Epidermal melanocyte (primary cell): Measurements from ENCODE around the gene MYZAP.

Experiments
- DNase-seq: peaks from one replicate; pipeline ENCODE4 v3.0.0; 2011; ENCODE audit warnings: low spot score; ENCODE audit not compliant: insufficient read length

MYZAP gene

DNA sequence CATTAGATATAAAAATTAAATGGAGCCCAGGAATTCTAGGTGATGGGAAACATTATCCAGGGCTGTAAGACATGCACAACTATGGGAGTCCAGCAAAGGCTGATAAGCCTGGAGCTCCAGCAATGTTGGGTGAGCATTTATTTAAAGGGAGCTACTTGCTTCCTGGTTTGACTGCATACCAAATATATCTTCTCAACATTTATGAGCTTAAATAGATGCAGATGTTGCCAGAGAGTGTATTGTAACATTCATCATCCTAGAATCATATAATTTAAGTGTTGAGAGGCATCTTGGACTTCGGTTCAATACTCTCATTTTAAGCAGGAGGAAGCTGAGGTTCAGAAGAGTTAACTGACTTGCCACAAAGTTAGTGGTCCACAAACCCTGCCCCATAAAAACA lies 102.6 kb downstream of the MYZAP start:
- no peak for DNase-seq

DNA sequence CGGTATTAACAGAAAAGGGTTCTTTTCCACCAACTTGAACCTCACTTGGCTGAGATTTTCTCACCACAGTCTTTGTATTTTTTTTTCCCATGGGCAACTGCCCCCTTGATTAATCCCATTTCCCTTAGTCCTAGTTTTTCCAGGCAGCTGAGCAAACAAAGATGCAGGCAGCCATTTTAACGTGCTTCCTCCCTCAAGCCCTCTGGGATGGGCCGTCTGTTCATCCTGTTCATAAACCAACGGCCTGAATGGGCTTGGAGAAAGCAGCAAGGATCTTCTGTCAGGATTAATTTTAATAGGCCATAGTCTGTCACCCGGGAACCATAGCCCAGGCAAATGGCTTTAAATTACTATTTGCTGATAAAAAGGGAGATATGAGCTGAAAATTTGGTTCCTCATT lies 104.4 kb downstream of the MYZAP start:
- no peak for DNase-seq

DNA sequence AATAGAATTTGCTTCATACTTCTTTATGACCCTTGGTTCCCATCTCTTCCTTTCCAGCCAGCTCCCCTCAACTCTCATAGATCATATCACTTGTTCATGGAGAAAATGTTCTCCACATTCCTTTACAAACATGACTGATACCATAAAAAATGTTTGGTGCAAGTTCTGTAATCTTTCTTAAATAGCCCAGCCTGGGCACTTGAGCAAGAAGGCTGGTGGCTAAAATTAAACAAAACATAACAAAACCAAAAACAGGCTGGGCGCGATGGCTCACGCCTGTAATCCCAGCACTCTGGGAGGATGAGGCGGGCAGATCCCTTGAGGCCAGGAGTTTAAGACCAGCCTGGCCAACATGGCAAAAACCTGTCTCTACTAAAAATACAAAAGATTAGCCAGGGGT lies 105.9 kb downstream of the MYZAP start:
- DNase-seq, result no peak

DNA sequence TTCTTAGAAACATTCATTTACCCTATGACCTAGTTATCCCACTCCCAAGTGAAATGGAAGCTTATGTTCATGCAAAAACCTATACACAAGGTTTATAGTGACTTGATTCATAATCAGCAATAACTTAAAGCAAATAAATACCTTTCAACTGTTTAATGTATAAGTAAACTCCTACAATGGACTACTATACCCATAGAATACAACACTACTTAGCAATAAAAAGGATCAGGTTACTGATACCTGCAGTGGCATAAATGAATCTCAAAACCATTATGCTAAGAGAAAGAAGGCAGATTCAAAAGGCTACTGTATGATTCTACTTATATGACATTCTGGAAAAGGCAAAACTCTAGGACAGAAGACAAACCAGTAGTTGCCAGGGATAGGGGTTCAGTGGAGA lies 106.5 kb downstream of the MYZAP start:
- DNase-seq, result no peak

DNA sequence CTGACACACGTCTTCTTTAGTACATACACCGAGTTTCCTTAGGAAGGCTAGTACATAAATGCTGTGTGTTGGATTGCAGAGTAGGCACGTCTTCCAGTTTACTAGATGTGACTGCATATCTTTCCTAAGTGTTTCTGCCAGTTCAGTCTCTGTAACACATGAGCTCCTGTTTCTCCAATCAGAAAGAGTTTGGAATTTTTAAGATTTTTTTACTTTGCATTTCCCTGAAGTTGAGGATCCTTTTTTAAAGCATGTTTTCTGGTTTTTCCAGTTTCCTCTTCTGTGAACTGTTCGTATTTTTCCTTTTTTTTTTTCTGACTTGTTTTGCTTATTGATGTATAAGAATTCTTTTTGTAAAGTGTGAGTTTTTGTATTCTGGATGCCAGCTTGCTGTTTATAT lies 107.3 kb downstream of the MYZAP start:
- no peak for DNase-seq

DNA sequence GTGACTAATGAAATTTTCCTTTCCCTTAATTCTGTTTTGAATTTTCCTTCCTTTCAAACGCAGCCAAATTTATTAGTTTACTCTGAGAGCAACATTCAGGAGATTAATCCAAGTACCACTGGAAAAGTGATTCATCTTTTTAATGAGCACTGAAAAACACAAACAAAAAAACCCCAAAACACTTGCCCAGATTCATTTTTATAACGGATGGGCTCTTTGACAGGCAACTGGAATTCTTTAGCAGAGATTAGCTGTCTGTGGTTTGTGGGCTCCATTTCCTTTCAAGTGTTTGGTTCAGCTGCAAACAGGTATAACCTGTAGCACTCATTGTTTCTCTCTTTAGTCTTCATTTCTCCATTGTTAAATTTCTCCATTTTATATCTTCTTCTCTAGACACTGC lies 111.7 kb downstream of the MYZAP start:
- no peak for DNase-seq

DNA sequence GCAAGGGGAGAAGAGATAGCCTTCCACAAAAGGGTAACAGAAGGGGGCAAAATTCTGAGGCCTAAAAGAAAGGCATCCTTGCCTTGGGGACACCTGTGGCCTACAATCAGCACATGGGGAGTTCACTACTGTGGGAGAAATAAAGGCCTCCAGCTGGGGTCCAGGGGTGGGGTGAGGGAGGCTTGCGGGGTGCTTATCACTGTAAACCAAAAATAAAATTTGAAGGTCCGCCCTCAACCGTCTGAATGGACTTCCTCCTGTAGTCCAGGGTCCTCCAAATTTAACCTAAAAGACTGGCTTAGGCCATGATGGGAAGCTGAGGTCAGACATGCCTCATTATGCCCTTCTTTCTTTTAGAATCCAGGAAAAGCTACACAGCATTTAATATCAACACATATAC lies 112.7 kb downstream of the MYZAP start:
- no peak for DNase-seq

DNA sequence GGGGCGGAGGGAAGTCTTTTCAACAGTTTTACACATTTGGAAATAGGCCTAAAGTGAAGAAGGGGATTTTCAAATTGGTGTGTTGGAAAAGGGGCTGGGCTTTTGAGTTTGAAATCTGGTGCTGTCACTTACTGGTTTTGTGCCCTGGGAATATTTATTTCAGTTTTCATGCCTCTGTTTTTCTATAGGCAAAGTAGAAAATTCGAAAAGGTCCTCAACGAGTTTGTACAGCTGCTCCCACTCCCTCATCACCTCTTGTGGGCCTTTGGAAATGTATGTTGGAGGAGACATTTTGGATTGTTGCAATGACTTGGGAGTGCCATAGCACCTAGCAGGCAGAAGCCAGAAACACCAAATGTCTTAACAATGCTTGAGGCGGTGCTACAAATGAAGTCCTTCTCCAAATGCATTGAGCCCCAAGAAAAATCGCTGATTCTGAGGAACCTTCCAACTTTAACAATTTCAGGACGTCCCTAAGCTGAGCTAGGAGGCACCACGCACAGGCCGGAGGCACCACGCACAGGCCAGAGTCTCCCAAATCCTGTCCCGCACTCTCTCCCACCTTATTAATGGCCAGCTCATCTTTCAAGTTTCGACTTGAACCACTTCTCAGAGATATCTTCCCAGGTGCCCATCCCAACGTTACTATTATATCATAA lies 114.2 kb downstream of the MYZAP start:
- no peak for DNase-seq

DNA sequence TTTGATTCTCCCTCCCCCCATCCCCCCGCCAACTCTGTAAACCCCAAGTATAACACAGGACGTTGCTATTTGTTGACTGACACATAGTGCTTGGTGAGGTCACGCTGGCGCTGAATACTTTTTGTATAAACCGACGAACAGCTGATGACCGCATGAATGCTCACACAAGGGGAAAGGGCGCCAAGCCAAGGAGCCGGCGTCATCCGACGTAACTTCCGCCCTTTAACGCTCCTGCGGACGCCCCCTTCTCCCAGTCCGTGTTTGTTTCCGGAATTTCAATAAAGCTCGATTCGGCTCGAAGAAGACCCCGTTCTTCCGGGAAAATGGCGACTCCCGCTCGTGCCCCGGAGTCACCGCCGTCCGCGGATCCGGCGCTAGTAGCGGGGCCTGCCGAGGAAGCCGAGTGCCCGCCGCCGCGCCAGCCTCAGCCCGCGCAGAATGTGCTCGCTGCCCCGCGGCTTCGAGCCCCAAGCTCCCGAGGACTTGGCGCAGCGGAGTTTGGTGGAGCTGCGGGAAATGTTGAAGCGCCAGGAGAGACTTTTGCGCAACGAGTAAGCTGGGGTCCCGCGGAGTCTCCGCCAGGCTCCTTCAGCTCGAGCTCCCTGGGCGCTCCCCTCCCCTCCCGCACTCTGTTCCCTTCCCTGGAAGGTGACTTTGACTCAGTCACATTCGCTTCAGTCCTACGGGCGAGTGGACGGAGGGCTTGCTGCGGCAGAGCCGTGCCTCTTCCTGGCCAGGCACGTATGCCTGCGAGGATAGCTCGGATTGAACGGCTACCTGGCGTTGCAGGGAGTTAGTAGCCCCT lies 114.9 kb downstream of the MYZAP start, which contains the start of gene POLR2M:
Gene POLR2M, plus strand, starts transcription at position 310 of the 805 bp plus-strand sequence. Its CDS starts 129 bp downstream, at position 439.
- peak; percentile 67 for DNase-seq

DNA sequence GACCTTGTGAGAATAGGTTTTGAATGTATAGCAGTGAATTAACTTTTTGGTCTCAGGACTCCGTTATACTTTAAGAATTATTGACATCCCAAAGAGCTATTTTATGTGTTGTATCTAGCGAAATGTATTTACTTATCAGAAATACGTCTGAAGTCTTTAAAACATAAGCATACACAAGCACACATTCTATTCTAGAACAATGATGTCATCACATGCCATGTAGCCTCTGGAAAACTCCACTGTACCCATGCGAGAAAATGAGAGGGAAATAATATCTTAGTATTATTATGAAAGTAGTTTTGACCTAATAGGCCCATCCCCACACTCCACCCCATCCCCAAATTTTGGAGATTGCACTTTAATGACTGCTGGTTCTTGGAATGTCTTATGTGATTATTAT lies 116.3 kb downstream of the MYZAP start:
- no peak for DNase-seq

DNA sequence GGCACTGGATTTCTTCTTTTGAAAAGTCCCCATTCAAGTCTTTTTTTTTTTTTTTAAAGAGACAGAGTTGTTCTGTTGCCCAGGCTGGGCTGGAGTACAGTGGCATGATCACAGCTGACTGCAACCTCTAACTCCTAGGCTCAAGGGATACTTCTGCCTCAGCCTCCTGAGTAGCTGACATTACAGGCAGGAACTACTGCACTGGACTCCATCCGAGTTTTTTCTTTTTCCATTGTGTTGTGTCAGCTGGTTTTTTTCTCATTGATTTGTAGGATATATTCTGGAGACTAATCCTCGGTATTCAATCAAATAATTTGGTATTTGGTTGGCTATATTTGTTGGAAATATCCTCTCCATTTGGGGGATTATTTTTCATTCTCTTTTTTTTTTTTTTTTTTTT lies 126.6 kb downstream of the MYZAP start:
- no peak for DNase-seq

DNA sequence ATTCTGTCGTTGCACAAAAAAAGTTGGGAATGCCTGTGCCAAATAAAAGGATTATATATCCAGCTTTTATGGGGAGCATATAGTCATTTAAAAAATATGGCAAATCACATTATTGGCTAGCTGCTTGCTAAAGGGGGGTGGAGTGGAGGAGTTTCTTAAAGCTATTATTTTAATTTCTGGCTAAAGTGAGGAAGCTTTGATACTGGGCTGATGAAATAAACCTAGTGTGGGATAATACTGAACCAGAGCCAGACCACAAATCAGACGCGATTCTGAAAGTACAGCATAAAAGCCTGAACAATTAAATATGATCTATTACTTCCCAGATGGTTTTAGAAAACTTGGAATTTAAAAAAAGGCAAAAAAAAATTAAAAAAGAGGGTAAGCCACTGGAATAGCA lies 129.2 kb downstream of the MYZAP start:
- no peak for DNase-seq

DNA sequence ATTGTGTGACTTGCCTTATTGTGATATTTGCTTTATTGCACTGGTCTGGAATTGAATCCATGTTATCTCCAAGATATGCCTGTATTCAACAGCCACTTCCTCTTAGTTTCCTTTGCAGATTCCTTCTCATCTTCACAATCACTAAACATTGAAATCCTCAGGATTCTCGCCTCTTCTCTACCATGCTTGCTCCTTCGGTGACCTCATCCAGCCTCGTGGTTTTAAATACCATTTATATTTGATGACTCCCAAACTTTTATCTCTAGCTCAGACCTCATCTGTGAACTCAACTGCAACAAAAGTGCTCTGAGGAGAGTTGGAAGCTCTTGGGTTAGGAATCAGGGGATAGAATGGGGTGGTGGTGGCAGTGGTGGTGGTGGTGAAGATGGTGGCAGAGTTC lies 134.7 kb downstream of the MYZAP start:
- no peak for DNase-seq

DNA sequence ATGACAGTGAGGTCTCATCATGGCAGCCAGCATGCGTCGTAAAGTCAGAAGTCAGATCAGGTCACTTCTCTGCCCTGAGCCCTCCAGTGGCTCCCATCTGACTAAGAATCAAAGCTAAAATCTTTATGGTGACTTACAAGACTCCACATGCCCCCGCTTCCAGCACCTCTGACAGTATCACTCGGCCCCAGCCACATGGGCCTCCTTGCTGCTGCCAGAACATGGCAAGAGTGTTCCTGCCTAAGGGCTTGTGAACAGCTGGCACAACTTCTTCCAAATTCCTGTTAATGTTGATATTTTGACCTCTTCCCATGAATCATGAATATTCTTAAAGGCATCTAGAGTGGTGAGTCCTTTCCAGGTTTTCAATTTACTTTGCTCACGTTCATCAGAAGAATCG lies 135.3 kb downstream of the MYZAP start:
- no peak for DNase-seq

DNA sequence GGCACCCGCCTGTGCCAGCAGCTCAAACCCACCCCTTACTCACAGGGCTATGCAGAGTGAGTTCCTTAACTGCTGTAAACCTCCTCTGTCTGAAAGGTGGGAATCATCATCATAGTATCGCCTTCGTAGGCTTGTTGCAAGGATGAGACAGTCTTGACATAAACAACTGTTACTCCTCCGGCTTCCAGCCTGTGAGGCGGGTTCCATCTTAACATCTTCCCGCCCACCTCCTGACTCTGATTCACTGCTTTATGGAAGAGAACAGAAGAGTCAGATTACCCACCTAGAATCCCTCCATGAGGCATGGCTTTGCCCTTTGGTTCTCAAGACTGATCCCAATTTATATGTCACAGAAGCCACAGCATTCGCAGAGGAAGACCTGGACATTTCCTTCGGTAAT lies 136.7 kb downstream of the MYZAP start:
- no peak for DNase-seq

DNA sequence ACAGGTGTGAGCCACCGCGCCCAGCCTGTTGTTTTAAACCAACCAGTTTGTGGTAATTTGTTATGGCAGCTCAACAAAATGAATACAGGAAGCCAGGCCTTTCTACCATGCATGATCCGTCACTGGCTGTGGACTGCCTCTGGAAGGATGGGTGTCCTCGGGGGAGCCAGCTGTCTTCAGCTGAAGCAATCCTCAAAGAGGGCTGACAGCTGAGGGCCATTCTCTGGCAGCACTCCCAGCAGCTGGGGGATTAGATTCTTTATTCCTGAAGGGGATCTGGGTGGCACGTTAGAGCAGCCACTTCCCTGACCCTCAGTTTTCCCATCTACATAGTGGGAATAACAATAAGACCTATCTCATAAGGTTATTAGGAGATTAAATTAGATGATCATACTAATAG lies 139.2 kb downstream of the MYZAP start:
- DNase-seq, result no peak

DNA sequence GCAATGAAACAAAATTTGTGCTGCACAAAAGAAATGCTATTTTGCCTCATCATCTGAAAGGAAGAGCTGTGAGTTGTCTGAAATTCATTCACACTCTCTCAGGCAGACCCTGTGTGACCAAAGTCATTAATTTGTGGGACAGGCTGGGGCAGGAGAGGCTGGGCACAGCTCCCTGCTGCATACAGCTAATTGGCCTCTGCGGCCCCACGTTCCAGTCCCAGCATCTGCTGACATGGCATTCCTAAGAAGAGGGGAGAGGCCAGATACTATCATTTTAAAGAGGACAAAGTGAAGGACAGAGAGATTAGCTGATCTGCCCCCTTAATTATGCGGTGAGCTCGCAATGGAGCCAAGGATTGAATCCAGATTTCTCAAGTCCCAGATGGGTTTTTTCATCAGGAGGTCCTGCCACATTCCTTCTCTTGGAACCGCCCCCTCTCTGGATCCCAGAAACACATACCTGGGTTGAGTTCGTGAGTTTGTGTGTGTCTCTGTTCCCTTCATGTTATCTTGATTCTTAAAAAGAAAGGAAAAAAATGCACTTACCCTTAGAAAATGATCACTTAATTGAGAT lies 139.9 kb downstream of the MYZAP start:
- DNase-seq, result no peak

DNA sequence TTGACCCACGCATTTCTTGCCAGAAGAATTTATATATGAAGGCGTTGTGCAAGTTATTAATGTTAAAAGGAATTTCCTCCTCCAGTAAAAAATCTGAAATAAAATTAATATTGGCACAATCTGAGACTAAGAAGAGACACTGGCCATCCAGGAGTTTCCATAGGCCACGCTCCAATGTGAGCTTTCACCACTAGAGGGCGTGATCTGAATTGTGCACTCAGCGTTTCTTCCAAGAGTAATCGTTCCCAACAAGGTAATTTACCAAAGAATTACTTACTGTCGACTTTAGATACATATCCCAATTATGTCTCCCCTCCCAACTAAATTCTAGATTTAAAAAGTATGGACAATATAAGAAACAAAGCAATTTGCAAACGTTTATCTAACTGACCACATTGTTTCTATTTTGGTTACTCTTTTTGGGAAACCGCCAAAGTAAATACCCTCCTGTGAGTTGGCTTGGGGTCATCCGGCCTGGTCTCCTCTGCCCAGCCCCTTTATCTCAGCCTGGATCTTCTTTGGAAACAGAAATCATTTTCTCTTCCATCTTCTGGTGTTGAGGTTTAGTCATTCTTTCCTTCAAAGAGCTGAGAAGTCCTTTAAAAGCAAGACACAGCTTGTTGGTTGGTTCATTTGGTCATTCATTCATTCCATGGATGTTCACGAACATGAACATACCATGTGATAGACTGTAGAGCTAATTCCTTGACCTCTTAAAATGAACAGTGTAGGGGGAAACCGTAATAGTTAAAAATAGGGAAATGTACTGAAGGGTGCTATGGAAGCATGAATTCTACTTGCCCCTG lies 141.0 kb downstream of the MYZAP start:
- no peak for DNase-seq

DNA sequence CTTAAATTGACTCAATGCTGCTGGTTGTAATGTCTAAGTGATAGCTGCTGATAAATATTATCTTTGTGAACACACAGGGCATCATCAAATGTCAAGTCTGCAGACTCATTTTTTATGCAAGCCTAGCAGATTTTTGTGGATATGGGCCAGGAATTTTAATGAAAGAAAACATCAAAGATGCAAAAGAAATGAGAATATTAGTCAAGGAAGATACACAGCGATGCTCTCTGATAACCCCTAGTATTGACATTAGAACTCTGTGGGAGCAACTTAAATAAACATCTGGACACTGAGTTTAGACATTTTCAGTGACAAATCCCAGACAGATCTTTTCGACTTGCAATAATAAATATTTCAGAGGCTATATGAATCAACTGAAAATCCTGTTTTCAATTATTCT lies 143.2 kb downstream of the MYZAP start:
- no peak for DNase-seq
